DMS53 treated with DMSO at 0.1 percent for 48 hours (cell line): ENCODE results near the gene PRR16.

Experiments
- DNase-seq: peaks from one replicate; lab custom pipeline; 2025; ENCODE audit not compliant: unreplicated experiment; lab: John Stamatoyannopoulos, UW

The PRR16 gene

DNA sequence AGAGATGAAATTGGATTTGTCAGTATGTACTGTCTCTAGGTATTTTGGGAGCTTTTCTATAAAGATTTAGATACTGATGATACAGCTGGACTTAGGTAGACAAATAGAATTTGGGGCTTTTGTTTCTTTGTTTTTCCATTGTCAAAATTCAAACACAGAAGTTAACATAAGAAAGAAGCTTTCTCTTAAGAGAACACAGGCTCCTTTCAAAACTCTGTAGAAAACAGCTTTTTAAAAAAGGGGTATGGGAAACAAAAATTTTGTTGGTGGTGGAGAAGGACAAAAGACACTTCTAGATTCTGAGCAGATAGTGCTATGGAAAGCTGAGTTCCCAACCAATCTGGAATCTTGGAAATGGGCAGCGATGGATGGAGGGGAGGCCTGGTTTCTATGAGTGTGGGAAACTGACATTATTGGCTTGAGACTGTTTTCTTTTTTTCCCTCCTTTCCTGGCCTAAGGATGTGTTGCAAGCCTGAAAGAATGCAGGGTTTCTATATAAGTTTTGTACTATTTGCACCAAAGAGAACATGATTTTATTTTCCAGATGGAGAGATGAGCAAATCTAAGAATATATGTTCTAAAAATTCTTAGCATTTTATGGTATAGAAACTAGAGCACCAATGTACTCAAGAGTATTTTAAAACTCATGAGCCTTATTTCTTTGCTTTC is 240.0 kb downstream of the PRR16 start:
- no peak for DNase-seq

DNA sequence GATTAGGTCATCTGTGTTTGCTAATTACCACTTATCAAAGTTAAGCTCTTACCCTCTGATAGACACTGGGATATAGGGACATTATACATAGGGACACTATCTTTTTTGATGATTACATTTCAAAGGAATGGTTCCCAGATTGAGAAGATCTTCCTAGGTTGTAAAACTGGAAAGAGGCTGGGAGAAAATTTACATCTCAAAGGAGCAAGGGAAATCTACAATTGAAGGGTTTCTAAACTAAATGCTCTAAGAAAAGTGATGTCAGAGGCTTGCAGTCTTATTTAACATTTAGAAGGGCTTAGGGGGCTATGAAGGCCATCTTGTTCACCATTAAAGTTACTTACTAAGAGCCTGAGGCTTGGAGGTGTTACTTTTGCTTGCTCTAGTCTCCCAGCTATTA is 242.8 kb downstream of the PRR16 start:
- DNase-seq, result no peak

DNA sequence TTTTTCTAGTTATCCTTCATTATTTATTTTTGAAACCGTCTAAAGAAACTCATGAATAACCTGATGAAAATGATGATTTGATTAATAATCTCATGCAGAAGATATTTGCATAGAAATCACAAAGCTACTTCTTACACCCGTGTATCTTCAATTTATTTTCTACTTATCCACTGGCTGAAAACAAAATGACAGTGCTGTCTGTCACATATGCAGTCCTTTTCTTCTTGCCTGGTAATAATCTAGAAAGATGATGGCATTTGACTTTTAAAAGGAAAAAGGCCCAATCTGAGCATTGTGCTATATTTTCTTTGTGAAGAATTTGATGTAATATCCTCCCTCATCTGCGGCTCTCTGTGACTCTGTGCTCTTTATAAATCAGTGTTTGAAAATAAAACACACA is 253.3 kb downstream of the PRR16 start:
- no peak for DNase-seq

DNA sequence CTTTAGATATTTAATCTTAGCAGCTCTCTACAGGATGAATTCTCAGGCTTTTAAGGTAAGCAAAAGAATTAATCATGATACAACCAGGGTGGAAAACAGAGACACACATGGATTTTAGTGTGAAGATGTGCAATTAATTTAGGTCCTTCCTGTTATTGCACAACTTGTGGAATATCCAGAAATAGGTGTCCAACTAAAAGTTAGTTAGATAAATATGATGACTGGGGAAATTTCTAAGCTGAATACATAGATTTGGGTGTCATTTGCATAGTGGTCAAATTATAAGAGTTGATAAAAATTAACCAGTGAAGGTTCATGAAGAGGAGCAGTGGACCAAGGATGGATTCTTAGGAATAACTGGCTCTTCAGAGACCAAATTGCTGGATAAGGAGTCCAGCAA is 266.1 kb downstream of the PRR16 start:
- DNase-seq, result no peak

DNA sequence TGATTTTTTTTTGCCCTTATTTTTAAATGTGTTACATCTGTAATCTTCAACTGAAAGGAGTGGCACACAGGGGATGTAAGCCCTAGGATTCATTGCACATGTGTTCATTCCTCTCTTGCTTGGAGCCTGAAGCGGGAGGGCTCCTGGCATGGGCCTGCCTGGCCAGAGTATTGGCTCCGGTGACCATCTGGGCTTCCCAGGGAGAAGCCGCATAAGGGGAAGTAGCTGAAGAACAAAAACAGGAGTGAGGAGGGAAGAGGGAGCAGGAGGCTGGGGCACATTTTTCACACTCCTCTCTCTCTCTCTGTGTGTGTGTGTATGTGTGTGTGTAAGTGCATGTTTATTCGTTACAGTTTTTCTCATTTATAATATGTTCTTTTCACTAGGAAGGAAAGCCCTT is 269.9 kb downstream of the PRR16 start:
- DNase-seq, result no peak

DNA sequence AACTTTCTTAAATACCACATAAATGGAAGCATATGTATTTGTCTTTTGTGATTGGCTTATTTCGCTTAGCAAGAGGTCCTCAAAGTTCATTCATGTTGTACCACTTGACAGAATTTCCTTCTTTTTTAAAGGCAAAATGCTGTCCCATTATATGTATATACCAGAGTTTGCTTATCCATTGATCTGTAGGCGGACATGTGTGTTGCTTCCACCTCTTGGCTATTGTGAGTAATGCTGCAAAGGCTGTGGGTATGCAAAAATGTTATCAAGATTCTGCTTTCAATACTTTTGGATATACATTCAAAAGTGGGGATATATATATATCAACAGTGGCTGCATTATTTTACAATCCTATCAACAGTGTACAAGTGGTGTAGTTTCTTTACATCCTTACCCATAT is 271.0 kb downstream of the PRR16 start:
- DNase-seq, result no peak
